Gastrocnemius medialis (tissue), 4 donors: ENCODE measurements around the gene PA2G4.

Experiments
- CTCF ChIP-seq, 5 experiments: fragments of 450-650 bp in 3 of 5; fragments of 200-600 bp in 2 of 5; sonication (generic) in 2 of 5; IDR thresholded peaks in 4 of 5; conservative IDR thresholded peaks in 1 of 5; 1 replicate in 4 of 5; 2 replicates in 1 of 5; pipeline ENCODE4 v1.5.1; 2016 to 2019; ENCODE audit warnings: antibody characterized with exemption in 5 of 5, mild to moderate bottlenecking in 3 of 5, moderate library complexity in 3 of 5
- POLR2A ChIP-seq, 2 donors: fragments of 450-650 bp; IDR thresholded peaks; one replicate each; pipeline ENCODE4 v1.6.1; 2017; ENCODE audit warnings: antibody characterized with exemption in 2 of 2, mild to moderate bottlenecking in 2 of 2, moderate library complexity in 2 of 2

DNA sequence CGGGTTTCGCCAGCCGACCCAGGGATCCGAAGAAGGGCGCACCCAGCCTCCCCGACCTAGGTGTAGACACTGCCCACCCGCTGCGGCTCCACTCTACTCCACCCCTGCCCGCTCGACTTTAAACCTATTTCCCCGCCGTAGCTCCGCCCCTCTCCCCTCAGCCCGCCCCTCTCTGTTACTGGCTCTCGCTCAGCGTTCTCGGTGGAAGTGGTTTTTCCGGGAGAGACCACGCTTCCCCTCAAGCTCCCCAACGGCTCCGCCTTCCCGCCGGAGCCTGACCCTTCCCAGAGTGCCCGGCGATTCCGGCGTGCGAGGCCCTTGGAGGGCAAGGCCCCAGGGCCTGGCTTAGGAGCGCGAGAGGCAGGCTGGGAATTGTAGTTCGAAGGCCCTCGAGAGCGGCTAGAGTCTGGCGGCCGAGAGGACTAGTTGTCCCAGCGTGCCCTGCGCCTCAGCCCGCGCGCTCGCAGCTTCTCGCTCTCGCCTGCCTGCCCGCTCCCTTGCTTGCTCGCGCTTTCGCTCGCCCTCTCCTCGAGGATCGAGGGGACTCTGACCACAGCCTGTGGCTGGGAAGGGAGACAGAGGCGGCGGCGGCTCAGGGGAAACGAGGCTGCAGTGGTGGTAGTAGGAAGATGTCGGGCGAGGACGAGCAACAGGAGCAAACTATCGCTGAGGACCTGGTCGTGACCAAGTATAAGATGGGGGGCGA lies at the start of gene PA2G4:
- TF ChIP-seq CTCF (IDR thresholded peaks at IDR 0.05 in 4 of 5, conservative IDR thresholded peaks at IDR 0.05 in 1 of 5) = no peak
- peak; percentile 85 to 96 for TF ChIP-seq POLR2A (IDR thresholded peaks at IDR 0.05)
